Naive B cell (primary cell): Measurements from ENCODE around the gene ZFP69B. TPM values are rescaled to one million over a fixed set of nuclear protein-coding genes. Genes with fewer than 3 reads are reported as not detected.

Experiments
- ATAC-seq, 2 donors: fragments of 150-1000 bp; cut with Tn5 transposase; 2 replicates each; pipeline ENCODE4 v1.10.0; 2021; ENCODE audit warnings: low read depth in 2 of 2, mild to moderate bottlenecking in 2 of 2, moderate library complexity in 2 of 2
- DNase-seq: peaks from one replicate; pipeline ENCODE4 v3.0.0; 2022
- H3K27ac Mint-ChIP-seq, 6 donors: one replicate each; pipeline ENCODE4 v1.8.0; 2020 to 2022; ENCODE audit warnings: mild to moderate bottlenecking in 6 of 6, mixed read lengths in 6 of 6, moderate library complexity in 5 of 6, inconsistent platforms in 2 of 6
- H3K27me3 Mint-ChIP-seq, 3 donors: one replicate each; pipeline ENCODE4 v1.8.0; 2021 to 2022; ENCODE audit warnings: mixed read lengths in 3 of 3, mild to moderate bottlenecking in 1 of 3
- H3K36me3 Mint-ChIP-seq, 2 donors: one replicate each; pipeline ENCODE4 v1.8.0; 2020 to 2022; ENCODE audit warnings: mixed read lengths in 2 of 2, inconsistent platforms in 1 of 2, mild to moderate bottlenecking in 1 of 2
- H3K4me1 Mint-ChIP-seq, 3 donors: one replicate each; pipeline ENCODE4 v1.8.0; 2020 to 2022; ENCODE audit warnings: mixed read lengths in 3 of 3, inconsistent platforms in 1 of 3, mild to moderate bottlenecking in 1 of 3, moderate library complexity in 1 of 3
- H3K4me3 Mint-ChIP-seq, 8 donors: one replicate each; pipeline ENCODE4 v1.8.0; 2020 to 2022; ENCODE audit warnings: mild to moderate bottlenecking in 8 of 8, mixed read lengths in 8 of 8, moderate library complexity in 8 of 8, inconsistent platforms in 2 of 8
- H3K9me3 Mint-ChIP-seq, 7 donors: one replicate each; pipeline ENCODE4 v1.8.0; 2020 to 2022; ENCODE audit warnings: mixed read lengths in 7 of 7, mild to moderate bottlenecking in 5 of 7, inconsistent platforms in 2 of 7, moderate library complexity in 1 of 7
- polyA plus RNA-seq, 6 donors: library from polyadenylated mRNA; unstranded; fragments of 300-500 nt; fragmentation: Illumina TruSeq; gene quantifications; one replicate each; pipeline ENCODE4 v1.2.3, GENCODE V29; 2021; ENCODE audit warnings: low read depth in 6 of 6

ZFP69B gene
- polyA plus RNA-seq = 1 to 10 TPM in 5 of 6 donors, not detected in 1; 1.1 to 3.2 (median 2.0) TPM

GRCh38 chr1:40449684-40450494 is at the start of gene ZFP69B:
ZFP69B (plus strand) TSS chr1:40450476; CDS start chr1:40450962, 486 bp downstream.
- Mint-ChIP-seq H3K9me3 (peaks cover 8 to 45% (median 30%) of the 10 kb centered on the region in 7 donors), H3K4me1 (peaks cover 14 to 30% (median 18%) of the 10 kb centered on the region in 3 donors), H3K27ac (peak within 1 kb of the TSS; percentile 50 to 91 (median 70)), H3K36me3 (peaks cover 25 to 30% of the 10 kb centered on the region in 2 donors), H3K4me3 (peak within 1 kb of the TSS; percentile 80 to 96 (median 92)), H3K27me3 (no peaks in the 10 kb centered on the region)
- ATAC-seq (peak; percentile 94), DNase-seq (peak; percentile 87)

- peak; percentile 34 to 39 for ATAC-seq
- peaks cover 9 to 36% of the 10 kb centered on the region in 2 donors for H3K36me3 Mint-ChIP-seq
- H3K4me1 Mint-ChIP-seq = peaks cover 55 to 94% (median 72%) of the 10 kb centered on the region in 3 donors
- H3K9me3 Mint-ChIP-seq = no peaks in the 10 kb centered on the region
- H3K27me3 Mint-ChIP-seq = no peaks in the 10 kb centered on the region
- H3K27ac Mint-ChIP-seq = peak overlapping the region; percentile 44 to 98 (median 84)
- H3K4me3 Mint-ChIP-seq = peak overlapping the region; percentile 56 to 90 (median 78)
- DNase-seq = no peak
Observed at GRCh38 chr1:40401473-40402201, 48.6 kb upstream of the ZFP69B start.

GRCh38 chr1:40404670-40405462 is 45.4 kb upstream of the ZFP69B start:
- Mint-ChIP-seq H3K4me1 (peaks cover 38 to 73% (median 61%) of the 10 kb centered on the region in 3 donors), H3K4me3 (peak overlapping the region; percentile 13 to 77 (median 64)), H3K9me3 (no peaks in the 10 kb centered on the region), H3K27ac (peak overlapping the region; percentile 72 to 99 (median 92)), H3K36me3 (peaks cover 9 to 34% of the 10 kb centered on the region in 2 donors), H3K27me3 (no peaks in the 10 kb centered on the region)
- DNase-seq (peak; percentile 51), ATAC-seq (peak; percentile 52 to 67)

GRCh38 chr1:40405812-40406211 is 44.5 kb upstream of the ZFP69B start:
- peak overlapping the region in 4 of 8 donors; percentile 10 to 54 (median 17) for H3K4me3 Mint-ChIP-seq
- ATAC-seq = no peak
- DNase-seq = no peak
- H3K4me1 Mint-ChIP-seq = peaks cover 30 to 63% (median 52%) of the 10 kb centered on the region in 3 donors
- H3K27me3 Mint-ChIP-seq = no peaks in the 10 kb centered on the region
- peak overlapping the region in 5 of 6 donors; percentile 24 to 98 (median 67) for H3K27ac Mint-ChIP-seq
- no peaks in the 10 kb centered on the region for H3K9me3 Mint-ChIP-seq
- peaks cover 0 to 27% of the 10 kb centered on the region in 2 donors for H3K36me3 Mint-ChIP-seq

- H3K4me1 Mint-ChIP-seq = peaks cover 19 to 48% (median 45%) of the 10 kb centered on the region in 3 donors
- H3K36me3 Mint-ChIP-seq = peaks cover 4 to 22% of the 10 kb centered on the region in 2 donors
- H3K27me3 Mint-ChIP-seq = no peaks in the 10 kb centered on the region
- H3K4me3 Mint-ChIP-seq = no peak overlapping the region
- H3K27ac Mint-ChIP-seq = peak overlapping the region in 1 of 6 donors; percentile 68
- DNase-seq (no peak), ATAC-seq (no peak)
- H3K9me3 Mint-ChIP-seq = no peaks in the 10 kb centered on the region
Observed at GRCh38 chr1:40407453-40407852, 42.8 kb upstream of the ZFP69B start.

- no peaks in the 10 kb centered on the region for H3K27me3 Mint-ChIP-seq
- no peaks in the 10 kb centered on the region for H3K9me3 Mint-ChIP-seq
- no peak for DNase-seq
- no peak overlapping the region for H3K4me3 Mint-ChIP-seq
- H3K4me1 Mint-ChIP-seq = peaks cover 21 to 30% (median 25%) of the 10 kb centered on the region in 3 donors
- H3K36me3 Mint-ChIP-seq = peaks cover 24 to 31% of the 10 kb centered on the region in 2 donors
- H3K27ac Mint-ChIP-seq = peak overlapping the region in 3 of 6 donors; percentile 16 to 68 (median 64)
- ATAC-seq = no peak
Observed at GRCh38 chr1:40409467-40409866, 40.8 kb upstream of the ZFP69B start.

- no peak overlapping the region for H3K4me3 Mint-ChIP-seq
- H3K27me3 Mint-ChIP-seq = no peaks in the 10 kb centered on the region
- H3K4me1 Mint-ChIP-seq = peaks cover 11 to 17% (median 14%) of the 10 kb centered on the region in 3 donors
- H3K36me3 Mint-ChIP-seq = peaks cover 41 to 43% of the 10 kb centered on the region in 2 donors
- ATAC-seq (no peak), DNase-seq (no peak)
- no peak overlapping the region for H3K27ac Mint-ChIP-seq
- H3K9me3 Mint-ChIP-seq = no peaks in the 10 kb centered on the region
Observed at GRCh38 chr1:40411294-40411693, 39.0 kb upstream of the ZFP69B start.

GRCh38 chr1:40411843-40412242 is 38.4 kb upstream of the ZFP69B start:
- peaks cover 10 to 14% (median 13%) of the 10 kb centered on the region in 3 donors for H3K4me1 Mint-ChIP-seq
- peaks cover 46 to 47% of the 10 kb centered on the region in 2 donors for H3K36me3 Mint-ChIP-seq
- no peaks in the 10 kb centered on the region for H3K27me3 Mint-ChIP-seq
- DNase-seq (no peak), ATAC-seq (no peak)
- H3K9me3 Mint-ChIP-seq = no peaks in the 10 kb centered on the region
- no peak overlapping the region for H3K4me3 Mint-ChIP-seq
- peak overlapping the region in 2 of 6 donors; percentile 44 to 61 for H3K27ac Mint-ChIP-seq

- Mint-ChIP-seq H3K4me3 (no peak overlapping the region), H3K4me1 (peaks cover 6 to 10% (median 10%) of the 10 kb centered on the region in 3 donors), H3K36me3 (peaks cover 55 to 65% of the 10 kb centered on the region in 2 donors), H3K9me3 (no peaks in the 10 kb centered on the region), H3K27me3 (no peaks in the 10 kb centered on the region), H3K27ac (peak overlapping the region in 5 of 6 donors; percentile 18 to 79 (median 44))
- ATAC-seq = no peak
- no peak for DNase-seq
Observed at GRCh38 chr1:40413527-40414252, 36.6 kb upstream of the ZFP69B start.

GRCh38 chr1:40414331-40414730 is 35.9 kb upstream of the ZFP69B start:
- DNase-seq (no peak), ATAC-seq (no peak)
- peak overlapping the region in 3 of 6 donors; percentile 18 to 91 (median 62) for H3K27ac Mint-ChIP-seq
- H3K4me3 Mint-ChIP-seq = no peak overlapping the region
- no peaks in the 10 kb centered on the region for H3K9me3 Mint-ChIP-seq
- no peaks in the 10 kb centered on the region for H3K27me3 Mint-ChIP-seq
- H3K36me3 Mint-ChIP-seq = peaks cover 55 to 71% of the 10 kb centered on the region in 2 donors
- peaks cover 6 to 13% (median 9%) of the 10 kb centered on the region in 3 donors for H3K4me1 Mint-ChIP-seq

GRCh38 chr1:40416709-40417108 is 33.6 kb upstream of the ZFP69B start:
- Mint-ChIP-seq H3K4me1 (peaks cover 15 to 28% (median 19%) of the 10 kb centered on the region in 3 donors), H3K27me3 (no peaks in the 10 kb centered on the region), H3K4me3 (no peak overlapping the region), H3K9me3 (no peaks in the 10 kb centered on the region), H3K27ac (peak overlapping the region in 4 of 6 donors; percentile 32 to 83 (median 76)), H3K36me3 (peaks cover 64 to 81% of the 10 kb centered on the region in 2 donors)
- DNase-seq (no peak), ATAC-seq (no peak)
